GM12874 (cell line): Measurements from ENCODE around the gene IP6K1.

ENCODE experiments used
- TF ChIP-seq, protein P1 (sequence below): IDR thresholded peaks from 2 replicates; pipeline ENCODE4 v1.5.1; 2011; ENCODE audit warnings: low read depth, mild to moderate bottlenecking, control low read depth, low read length, moderate library complexity; ENCODE audit not compliant: insufficient read depth

IP6K1 gene

DNA sequence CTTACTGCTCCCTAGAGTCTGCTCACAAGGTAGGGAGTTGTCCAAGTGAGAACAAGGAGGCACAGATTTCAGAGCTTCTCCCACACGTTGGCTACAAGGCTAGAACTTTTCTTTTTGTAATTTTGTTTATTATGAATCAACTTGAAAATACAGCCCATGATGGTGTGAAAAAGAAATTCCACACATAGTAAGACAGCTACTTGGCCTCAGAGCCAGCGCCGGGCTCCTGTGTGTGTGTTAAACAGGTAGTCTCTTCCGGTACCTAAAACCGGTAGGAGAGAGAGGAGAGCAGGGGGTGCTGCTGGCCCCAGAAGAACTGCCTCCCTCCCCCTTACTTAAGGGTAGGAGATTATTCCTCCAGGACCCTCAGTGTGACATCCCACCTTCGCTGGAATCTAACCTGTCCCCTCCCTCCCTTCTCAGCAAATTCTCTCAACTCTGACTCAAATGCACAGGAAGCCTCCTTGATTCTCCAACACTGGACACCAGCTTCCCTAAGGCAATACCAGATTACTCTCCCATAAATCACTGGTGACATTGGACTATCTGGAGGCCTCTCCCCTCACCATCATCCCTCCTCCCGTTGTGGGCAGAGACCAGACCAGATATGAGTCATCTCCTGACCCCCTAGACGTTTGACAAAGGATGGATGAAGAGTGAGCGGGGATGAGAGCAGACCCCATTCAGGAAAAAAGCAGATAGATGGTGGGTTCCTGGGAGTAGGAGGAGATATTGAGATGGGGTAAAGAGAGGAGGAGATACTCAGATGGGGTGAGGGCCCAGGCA, 4.5 kb upstream of the IP6K1 start:
- TF ChIP-seq, protein P1, sequence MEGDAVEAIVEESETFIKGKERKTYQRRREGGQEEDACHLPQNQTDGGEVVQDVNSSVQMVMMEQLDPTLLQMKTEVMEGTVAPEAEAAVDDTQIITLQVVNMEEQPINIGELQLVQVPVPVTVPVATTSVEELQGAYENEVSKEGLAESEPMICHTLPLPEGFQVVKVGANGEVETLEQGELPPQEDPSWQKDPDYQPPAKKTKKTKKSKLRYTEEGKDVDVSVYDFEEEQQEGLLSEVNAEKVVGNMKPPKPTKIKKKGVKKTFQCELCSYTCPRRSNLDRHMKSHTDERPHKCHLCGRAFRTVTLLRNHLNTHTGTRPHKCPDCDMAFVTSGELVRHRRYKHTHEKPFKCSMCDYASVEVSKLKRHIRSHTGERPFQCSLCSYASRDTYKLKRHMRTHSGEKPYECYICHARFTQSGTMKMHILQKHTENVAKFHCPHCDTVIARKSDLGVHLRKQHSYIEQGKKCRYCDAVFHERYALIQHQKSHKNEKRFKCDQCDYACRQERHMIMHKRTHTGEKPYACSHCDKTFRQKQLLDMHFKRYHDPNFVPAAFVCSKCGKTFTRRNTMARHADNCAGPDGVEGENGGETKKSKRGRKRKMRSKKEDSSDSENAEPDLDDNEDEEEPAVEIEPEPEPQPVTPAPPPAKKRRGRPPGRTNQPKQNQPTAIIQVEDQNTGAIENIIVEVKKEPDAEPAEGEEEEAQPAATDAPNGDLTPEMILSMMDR, result no peak

DNA sequence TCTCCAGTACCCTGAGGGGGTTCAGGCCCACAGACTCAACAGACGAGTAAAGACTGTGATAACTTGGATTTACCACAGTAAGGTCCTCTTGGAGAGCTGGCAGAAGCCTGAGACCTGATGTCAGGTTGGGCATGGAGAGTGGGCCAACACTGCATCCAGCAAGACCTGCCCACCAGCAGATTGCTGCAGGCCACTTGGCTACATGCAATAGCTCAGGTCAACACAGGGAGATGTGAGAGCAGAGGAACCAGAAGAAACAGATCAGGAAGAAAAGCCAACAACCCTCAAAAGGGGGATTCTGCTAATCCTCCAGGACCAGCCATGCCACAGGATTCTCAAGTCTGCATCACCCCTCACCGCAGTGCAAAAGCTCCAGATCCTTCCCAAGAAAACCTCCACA, 1.7 kb upstream of the IP6K1 start:
- TF ChIP-seq, protein P1, result no peak

- TF ChIP-seq, protein P1, result no peak
These were observed 1.2 kb upstream of the IP6K1 start for GRCh38 chr3:49787536-49787935.

GRCh38 chr3:49787182-49787464, 781 bp upstream of the IP6K1 start:
- TF ChIP-seq, protein P1, result no peak

GRCh38 chr3:49785565-49786356, 581 bp downstream of the IP6K1 start:
- TF ChIP-seq, protein P1, result no peak

- TF ChIP-seq, protein P1, result no peak
These were observed 4.7 kb downstream of the IP6K1 start for GRCh38 chr3:49781415-49782199.
